ENCODE results near the gene CDCA7.

DNA sequence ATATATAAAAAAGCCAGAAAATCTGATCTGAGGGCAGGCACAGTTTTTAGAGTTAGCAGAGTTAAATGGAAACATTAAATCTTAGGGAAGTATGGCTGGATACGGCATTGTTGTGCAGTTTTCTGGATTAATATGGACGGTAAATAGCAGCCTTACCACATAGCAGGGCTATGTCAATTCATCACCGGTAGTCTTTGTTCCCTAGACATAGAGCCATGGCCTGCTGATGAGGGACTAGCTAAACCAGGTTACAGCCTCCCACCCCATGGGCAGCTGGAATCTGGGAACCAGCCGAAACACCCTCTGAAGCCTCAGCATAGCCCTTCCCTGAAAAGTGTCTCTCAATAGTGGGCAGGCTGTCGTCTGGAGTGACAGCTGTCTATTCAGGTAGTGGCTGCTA, 32.4 kb downstream of the CDCA7 start:
- TF ChIP-seq, protein P1, sequence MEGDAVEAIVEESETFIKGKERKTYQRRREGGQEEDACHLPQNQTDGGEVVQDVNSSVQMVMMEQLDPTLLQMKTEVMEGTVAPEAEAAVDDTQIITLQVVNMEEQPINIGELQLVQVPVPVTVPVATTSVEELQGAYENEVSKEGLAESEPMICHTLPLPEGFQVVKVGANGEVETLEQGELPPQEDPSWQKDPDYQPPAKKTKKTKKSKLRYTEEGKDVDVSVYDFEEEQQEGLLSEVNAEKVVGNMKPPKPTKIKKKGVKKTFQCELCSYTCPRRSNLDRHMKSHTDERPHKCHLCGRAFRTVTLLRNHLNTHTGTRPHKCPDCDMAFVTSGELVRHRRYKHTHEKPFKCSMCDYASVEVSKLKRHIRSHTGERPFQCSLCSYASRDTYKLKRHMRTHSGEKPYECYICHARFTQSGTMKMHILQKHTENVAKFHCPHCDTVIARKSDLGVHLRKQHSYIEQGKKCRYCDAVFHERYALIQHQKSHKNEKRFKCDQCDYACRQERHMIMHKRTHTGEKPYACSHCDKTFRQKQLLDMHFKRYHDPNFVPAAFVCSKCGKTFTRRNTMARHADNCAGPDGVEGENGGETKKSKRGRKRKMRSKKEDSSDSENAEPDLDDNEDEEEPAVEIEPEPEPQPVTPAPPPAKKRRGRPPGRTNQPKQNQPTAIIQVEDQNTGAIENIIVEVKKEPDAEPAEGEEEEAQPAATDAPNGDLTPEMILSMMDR (IDR thresholded peaks at IDR 0.05), result no peak
- TF ChIP-seq POLR2A (IDR thresholded peaks at IDR 0.05), result no peak
- no peak for TF ChIP-seq EP300 (IDR thresholded peaks at IDR 0.05)

All from upper lobe of left lung (tissue), 4 donors.